CD1c-positive myeloid dendritic cell (primary cell): ENCODE measurements around the gene LRCH2.

ENCODE experiments used
- DNase-seq: peaks from one replicate; pipeline ENCODE4 v3.0.0-alpha.2; 2016; ENCODE audit errors: extremely low spot score

The LRCH2 gene

DNA sequence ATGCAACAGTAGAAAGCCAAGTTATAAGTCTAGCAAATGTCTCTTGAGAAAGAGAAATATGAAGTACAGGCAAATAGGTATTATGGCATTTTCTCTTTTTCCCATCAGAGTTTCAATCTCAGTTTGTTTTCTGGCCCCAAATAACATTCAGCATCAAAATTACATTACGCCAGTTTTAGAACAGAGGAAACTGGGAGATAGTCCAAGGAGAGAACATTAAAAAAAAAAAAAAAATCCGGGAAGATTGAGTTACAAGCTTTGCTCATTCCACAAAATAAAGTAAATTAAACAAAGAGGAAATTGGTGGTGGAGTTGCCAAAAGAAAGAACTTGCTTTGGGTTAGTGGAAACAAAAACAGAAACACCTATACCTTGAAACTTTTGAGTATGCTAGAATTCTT, 166.1 kb downstream of the LRCH2 start:
- DNase-seq, result no peak

GRCh38 chrX:115065304-115065703, 168.6 kb downstream of the LRCH2 start:
- no peak for DNase-seq
